ENCODE measurements around the gene PARD3.

GRCh38 chr10:34384372-34384771 is 430.7 kb downstream of the PARD3 start:
- TF ChIP-seq POLR2A (IDR thresholded peaks at IDR 0.05) (no peak), POLR2AphosphoS5 (IDR thresholded peaks at IDR 0.05) (no peak)
- TF ChIP-seq, protein P1, sequence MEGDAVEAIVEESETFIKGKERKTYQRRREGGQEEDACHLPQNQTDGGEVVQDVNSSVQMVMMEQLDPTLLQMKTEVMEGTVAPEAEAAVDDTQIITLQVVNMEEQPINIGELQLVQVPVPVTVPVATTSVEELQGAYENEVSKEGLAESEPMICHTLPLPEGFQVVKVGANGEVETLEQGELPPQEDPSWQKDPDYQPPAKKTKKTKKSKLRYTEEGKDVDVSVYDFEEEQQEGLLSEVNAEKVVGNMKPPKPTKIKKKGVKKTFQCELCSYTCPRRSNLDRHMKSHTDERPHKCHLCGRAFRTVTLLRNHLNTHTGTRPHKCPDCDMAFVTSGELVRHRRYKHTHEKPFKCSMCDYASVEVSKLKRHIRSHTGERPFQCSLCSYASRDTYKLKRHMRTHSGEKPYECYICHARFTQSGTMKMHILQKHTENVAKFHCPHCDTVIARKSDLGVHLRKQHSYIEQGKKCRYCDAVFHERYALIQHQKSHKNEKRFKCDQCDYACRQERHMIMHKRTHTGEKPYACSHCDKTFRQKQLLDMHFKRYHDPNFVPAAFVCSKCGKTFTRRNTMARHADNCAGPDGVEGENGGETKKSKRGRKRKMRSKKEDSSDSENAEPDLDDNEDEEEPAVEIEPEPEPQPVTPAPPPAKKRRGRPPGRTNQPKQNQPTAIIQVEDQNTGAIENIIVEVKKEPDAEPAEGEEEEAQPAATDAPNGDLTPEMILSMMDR (IDR thresholded peaks at IDR 0.05), result no peak
